ENCODE data around the gene CFLAR.
"Not testable (repeated sequence)": the region's sequence is repeated elsewhere in the genome, so short reads cannot be mapped to it uniquely, and the experiment has no call there.

Gene CFLAR

GRCh38 chr2:201118961-201119854 lies 3.2 kb downstream of the CFLAR start:
- no peak for FAIRE-seq

GRCh38 chr2:201122276-201122675 lies 6.3 kb downstream of the CFLAR start:
- no peak for FAIRE-seq

GRCh38 chr2:201126308-201127151 lies 10.6 kb downstream of the CFLAR start:
- FAIRE-seq = no peak

- no peak for FAIRE-seq
These were observed 11.2 kb downstream of the CFLAR start for GRCh38 chr2:201127152-201127511.

- no peak for FAIRE-seq
These were observed 11.6 kb downstream of the CFLAR start for GRCh38 chr2:201127570-201127969.

GRCh38 chr2:201128033-201128432 lies 12.1 kb downstream of the CFLAR start:
- no peak for FAIRE-seq

- FAIRE-seq = no peak
These were observed 13.1 kb downstream of the CFLAR start for GRCh38 chr2:201128933-201129505.

GRCh38 chr2:201130524-201131186 lies 14.7 kb downstream of the CFLAR start:
- no peak for FAIRE-seq

- no peak for FAIRE-seq
These were observed 16.6 kb downstream of the CFLAR start for GRCh38 chr2:201132518-201132917.

- FAIRE-seq = no peak
These were observed 19.4 kb downstream of the CFLAR start for GRCh38 chr2:201135386-201135785.

- FAIRE-seq = no peak
These were observed 20.9 kb downstream of the CFLAR start for GRCh38 chr2:201136889-201137321.

- FAIRE-seq = no peak
These were observed 21.8 kb downstream of the CFLAR start for GRCh38 chr2:201137505-201138400.

GRCh38 chr2:201138401-201138970 lies 22.5 kb downstream of the CFLAR start:
- FAIRE-seq = no peak

- FAIRE-seq = not testable (repeated sequence)
These were observed 23.2 kb downstream of the CFLAR start for GRCh38 chr2:201138986-201139781.

- FAIRE-seq = no peak
These were observed 24.1 kb downstream of the CFLAR start for GRCh38 chr2:201139836-201140604.

GRCh38 chr2:201144101-201145051 lies 28.4 kb downstream of the CFLAR start:
- FAIRE-seq = no peak

- FAIRE-seq = no peak
These were observed 32.5 kb downstream of the CFLAR start for GRCh38 chr2:201148434-201148990.
